ENCODE data around the gene MICU1. TPM values are rescaled to one million over a fixed set of nuclear protein-coding genes. Genes with fewer than 3 reads are reported as not detected.

Gene MICU1
- total RNA-seq, 1 experiment from 2014 or later: 46.9 TPM

DNA sequence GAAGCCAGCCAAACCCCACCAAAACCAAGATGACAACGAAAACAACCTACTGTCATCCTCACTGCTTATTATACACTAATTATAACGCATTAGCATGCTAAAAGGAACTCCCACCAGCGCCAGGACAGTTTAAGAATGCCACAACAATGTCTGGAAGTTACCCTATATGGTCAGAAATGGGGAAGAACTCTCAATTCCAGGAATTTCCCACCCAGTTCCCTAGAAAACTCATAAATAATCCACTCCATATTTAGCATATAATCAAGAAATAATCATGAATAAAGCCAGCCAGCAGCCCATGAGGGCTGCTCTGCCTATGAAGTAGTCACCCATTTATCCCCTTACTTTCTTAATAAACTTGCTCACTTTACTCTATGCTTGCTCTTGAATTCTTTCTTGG lies 20.8 kb downstream of the MICU1 start:
- intact Hi-C loops (cut with micrococcal nuclease; ENCODE audit: unreplicated experiment): no loop called here
- no peak for DNase-seq (ENCODE audit: low read depth, low spot score)
- TF ChIP-seq CTCF (IDR thresholded peaks at IDR 0.05) (no peak), SIN3A (IDR thresholded peaks at IDR 0.05; ENCODE audit: borderline replicate concordance, insufficient read depth, low read depth, low read length) (no peak), REST (IDR thresholded peaks at IDR 0.05; ENCODE audit: insufficient read depth in 1 of 2, low read depth in 2 of 2, low read length in 1 of 2) (no peak), TCF7L2 (IDR thresholded peaks at IDR 0.05; ENCODE audit: low read depth, low read length) (no peak), POLR2AphosphoS5 (IDR thresholded peaks at IDR 0.05; ENCODE audit: low read depth, low read length) (no peak)
- in situ Hi-C loops (cut with HindIII; ENCODE audit: low pct_unique_long_range_greater_than_20kb, low sequenced_read_pairs): no loop called here
- POLR2A ChIA-PET: no interaction called here
- H3K27ac ChIP-seq (ENCODE audit: low read length): no peak overlapping the region
- BruUV-seq (replicated peaks): no TSS peak
- no peak for ATAC-seq
- H3K9me3 ChIP-seq (ENCODE audit: control insufficient read depth, insufficient read depth, low read depth, low read length): no peaks in the 10 kb centered on the region
- no peaks in the 10 kb centered on the region for H3K4me1 ChIP-seq (ENCODE audit: control insufficient read depth, insufficient read depth, low read length)
- H3K36me3 ChIP-seq (ENCODE audit: control insufficient read depth, insufficient read depth, low read length): no peaks in the 10 kb centered on the region
- H3K4me3 ChIP-seq (ENCODE audit: low read depth in 2 of 2, low read length in 2 of 2): no peak overlapping the region
- CTCF ChIA-PET: interaction anchor here (0.7 kb wide), 1 partner anchor 23 kb away, joined by 6 read pairs; no protein-coding TSS in a partner anchor
- no peaks in the 10 kb centered on the region for H3K27me3 ChIP-seq (ENCODE audit: control insufficient read depth, insufficient read depth, low read length)

- Histone ChIP-seq H3K27ac (ENCODE audit: low read length) (no peak overlapping the region), H3K9me3 (ENCODE audit: control insufficient read depth, insufficient read depth, low read depth, low read length) (no peaks in the 10 kb centered on the region), H3K27me3 (ENCODE audit: control insufficient read depth, insufficient read depth, low read length) (no peaks in the 10 kb centered on the region), H3K4me1 (ENCODE audit: control insufficient read depth, insufficient read depth, low read length) (no peaks in the 10 kb centered on the region), H3K36me3 (ENCODE audit: control insufficient read depth, insufficient read depth, low read length) (no peaks in the 10 kb centered on the region), H3K4me3 (ENCODE audit: low read depth in 2 of 2, low read length in 2 of 2) (no peak overlapping the region)
- intact Hi-C loops (cut with micrococcal nuclease; ENCODE audit: unreplicated experiment): no loop called here
- TF ChIP-seq TCF7L2 (IDR thresholded peaks at IDR 0.05; ENCODE audit: low read depth, low read length): no peak
- no peak for TF ChIP-seq REST (IDR thresholded peaks at IDR 0.05; ENCODE audit: insufficient read depth in 1 of 2, low read depth in 2 of 2, low read length in 1 of 2)
- no peak for TF ChIP-seq SIN3A (IDR thresholded peaks at IDR 0.05; ENCODE audit: borderline replicate concordance, insufficient read depth, low read depth, low read length)
- TF ChIP-seq POLR2AphosphoS5 (IDR thresholded peaks at IDR 0.05; ENCODE audit: low read depth, low read length): no peak
- no peak for DNase-seq (ENCODE audit: low read depth, low spot score)
- no peak for ATAC-seq
- in situ Hi-C loops (cut with HindIII; ENCODE audit: low pct_unique_long_range_greater_than_20kb, low sequenced_read_pairs): no loop called here
- ChIA-PET CTCF (no interaction called here), POLR2A (interaction anchor here (0.6 kb wide), 1 partner anchor 76 kb away, joined by 14 read pairs; no protein-coding TSS in a partner anchor)
- no TSS peak for BruUV-seq (replicated peaks)
Measured at GRCh38 chr10:72601144-72601543, 24.7 kb downstream of the MICU1 start.
